ENCODE data around the gene UBR7.

DNA sequence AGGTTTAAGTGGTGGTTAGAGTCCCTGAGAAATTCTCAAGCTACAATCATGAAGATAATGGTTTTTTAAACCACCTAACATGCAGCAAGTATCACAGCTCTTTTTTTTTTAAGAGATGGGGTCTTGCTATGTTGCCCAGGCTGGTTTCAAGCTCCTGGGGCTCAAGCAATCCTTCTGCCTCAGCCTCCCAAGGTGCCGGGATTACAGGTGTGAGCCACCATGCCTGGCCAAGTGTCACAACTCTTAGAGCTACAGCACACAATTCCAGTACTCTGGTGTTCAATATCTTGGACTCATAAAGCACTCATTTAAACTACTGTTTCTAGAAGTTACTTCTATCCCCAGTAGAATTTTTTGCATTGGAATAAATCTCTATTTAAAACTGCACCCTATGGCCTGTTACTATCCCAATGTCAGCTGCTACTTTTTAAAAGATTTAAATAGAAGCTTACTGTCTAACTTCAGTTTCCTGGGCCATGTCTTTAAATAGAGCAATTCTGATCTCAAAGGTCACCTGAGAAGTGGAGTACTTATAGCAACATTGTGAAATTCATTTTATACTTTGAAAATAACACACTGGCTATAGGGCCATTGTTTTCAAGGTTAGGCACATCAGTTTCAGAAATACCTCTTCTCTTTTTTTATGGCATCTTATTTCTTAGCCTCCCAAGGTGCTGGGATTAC is 11.6 kb upstream of the UBR7 start:
- TF ChIP-seq, protein P1, sequence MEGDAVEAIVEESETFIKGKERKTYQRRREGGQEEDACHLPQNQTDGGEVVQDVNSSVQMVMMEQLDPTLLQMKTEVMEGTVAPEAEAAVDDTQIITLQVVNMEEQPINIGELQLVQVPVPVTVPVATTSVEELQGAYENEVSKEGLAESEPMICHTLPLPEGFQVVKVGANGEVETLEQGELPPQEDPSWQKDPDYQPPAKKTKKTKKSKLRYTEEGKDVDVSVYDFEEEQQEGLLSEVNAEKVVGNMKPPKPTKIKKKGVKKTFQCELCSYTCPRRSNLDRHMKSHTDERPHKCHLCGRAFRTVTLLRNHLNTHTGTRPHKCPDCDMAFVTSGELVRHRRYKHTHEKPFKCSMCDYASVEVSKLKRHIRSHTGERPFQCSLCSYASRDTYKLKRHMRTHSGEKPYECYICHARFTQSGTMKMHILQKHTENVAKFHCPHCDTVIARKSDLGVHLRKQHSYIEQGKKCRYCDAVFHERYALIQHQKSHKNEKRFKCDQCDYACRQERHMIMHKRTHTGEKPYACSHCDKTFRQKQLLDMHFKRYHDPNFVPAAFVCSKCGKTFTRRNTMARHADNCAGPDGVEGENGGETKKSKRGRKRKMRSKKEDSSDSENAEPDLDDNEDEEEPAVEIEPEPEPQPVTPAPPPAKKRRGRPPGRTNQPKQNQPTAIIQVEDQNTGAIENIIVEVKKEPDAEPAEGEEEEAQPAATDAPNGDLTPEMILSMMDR (IDR thresholded peaks at IDR 0.05): no peak
- TF ChIP-seq ZFX (IDR thresholded peaks at IDR 0.05; ENCODE audit: borderline replicate concordance): no peak

Data from 22Rv1 (cell line).